CD4-positive, alpha-beta T cell treated with Interleukin-12 subunit alpha and Interleukin-12 subunit beta, for 1 hour (primary cell): Measurements from ENCODE around the gene CBL.
"Not testable (repeated sequence)": the region's sequence is repeated elsewhere in the genome, so short reads cannot be mapped to it uniquely, and the experiment has no call there.

Source experiments
- DNase-seq: peaks from one replicate; pipeline ENCODE4 v3.0.0-alpha.2; 2020

The CBL gene

DNA sequence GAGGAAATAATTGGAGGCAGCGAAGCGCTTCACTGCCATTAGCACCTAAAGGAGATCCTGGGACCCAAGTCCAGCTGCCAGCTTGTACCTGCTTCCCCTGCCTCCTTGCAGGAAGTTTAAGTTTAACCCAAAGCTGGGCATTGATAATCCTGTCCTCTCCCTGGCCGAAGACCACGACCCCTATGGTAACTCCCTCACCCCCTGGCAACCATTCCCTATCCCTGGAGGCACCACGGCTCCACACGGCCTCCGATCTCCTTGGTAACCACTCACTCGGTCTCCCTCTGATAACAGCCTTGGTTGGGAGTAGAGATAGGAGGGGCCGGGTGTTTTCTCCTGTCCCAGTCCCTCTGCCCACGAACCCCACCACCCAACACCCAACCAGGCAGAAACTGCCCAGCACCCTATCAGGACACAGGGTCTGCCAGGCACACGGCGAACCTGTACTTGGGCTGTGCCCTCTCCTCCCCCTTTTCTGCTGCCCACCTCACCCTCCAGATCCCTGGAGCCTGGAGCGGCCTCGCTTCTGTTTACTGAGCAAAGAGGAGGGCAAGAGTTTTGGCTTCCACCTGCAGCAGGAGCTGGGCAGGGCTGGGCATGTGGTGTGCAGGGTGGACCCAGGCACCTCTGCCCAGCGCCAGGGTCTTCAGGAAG, 20.0 kb upstream of the CBL start:
- no peak for DNase-seq

DNA sequence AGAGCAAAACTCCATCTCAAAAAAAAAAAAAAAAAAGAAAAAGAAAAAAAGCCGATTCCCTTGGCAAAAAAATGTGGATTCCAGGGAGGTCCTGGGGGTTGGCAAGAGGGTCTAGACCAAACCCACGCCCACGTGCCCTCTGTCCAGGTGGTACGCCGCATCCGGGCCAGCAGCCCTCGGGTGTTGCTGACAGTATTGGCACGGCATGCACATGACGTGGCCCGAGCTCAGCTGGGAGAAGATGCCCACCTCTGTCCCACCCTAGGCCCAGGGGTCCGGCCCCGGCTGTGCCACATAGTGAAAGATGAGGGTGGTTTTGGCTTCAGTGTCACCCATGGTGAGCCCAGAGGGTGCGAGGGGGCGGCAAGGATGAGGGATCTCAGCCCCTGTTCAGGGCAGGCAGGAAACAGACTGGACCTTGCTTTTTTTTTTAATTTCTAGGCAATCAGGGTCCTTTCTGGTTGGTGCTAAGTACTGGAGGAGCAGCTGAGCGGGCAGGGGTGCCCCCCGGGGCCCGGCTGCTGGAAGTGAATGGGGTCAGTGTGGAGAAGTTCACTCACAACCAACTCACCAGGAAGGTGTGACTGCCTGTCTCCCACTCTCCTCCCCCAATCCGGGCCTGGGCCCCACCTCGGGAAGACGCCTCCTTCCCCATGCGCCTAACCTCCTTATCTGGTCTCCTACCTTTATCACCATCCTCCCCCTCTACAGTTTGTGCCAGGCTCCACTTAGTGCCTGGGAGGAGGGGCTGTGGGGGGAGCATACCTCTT, 18.8 kb upstream of the CBL start:
- DNase-seq = no peak

DNA sequence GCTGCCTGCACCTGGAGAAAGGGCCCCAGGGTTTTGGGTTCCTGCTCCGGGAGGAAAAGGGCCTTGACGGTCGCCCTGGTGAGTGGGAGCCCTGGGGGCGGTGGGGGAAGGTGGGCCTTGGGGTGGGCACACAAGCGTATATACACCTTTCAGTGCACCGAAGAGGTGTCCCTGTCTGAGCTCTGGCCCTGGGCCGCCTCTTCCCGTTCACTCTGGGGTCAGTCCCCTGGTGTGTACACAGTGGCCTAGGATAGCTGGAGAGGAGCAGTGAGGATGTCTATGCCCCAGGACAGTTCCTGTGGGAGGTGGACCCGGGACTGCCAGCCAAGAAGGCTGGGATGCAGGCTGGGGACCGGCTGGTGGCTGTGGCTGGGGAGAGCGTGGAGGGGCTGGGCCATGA, 18.1 kb upstream of the CBL start:
- no peak for DNase-seq

DNA sequence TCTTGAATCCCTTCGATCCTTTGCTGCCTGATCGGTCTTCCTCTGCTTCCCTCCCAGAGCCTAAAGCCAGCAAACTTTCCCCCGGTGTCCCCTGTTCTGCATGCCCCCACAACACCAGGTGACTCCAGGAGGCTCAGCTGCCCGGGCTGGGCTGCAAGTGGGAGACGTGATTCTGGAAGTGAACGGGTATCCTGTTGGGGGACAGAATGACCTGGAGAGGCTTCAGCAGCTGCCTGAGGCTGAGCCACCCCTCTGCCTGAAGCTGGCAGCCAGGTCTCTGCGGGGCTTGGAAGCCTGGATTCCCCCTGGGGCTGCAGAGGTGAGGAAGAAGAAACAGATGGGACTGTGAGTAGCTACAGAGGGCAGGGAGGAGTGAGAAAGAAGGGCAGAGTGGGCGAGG, 17.3 kb upstream of the CBL start:
- DNase-seq = no peak

DNA sequence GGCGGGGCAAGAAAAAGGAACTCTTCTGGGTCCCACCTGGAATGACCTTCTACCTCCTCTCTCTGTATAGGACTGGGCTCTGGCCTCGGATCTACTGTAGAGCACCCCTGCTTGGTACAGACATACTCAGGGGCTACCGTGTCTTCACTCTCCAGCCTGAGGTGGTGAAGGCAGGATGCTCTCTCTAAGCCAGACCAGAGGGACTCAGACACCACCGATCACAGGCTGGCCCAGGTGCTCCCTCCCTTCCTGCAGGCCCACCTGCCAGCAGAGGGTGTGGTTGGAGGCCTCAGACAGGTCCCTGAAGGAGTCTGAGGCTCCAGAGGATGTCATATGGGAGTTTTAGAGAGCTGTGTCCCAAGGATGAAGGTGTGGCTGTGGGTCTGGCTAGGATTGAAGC, 16.7 kb upstream of the CBL start:
- DNase-seq = no peak

DNA sequence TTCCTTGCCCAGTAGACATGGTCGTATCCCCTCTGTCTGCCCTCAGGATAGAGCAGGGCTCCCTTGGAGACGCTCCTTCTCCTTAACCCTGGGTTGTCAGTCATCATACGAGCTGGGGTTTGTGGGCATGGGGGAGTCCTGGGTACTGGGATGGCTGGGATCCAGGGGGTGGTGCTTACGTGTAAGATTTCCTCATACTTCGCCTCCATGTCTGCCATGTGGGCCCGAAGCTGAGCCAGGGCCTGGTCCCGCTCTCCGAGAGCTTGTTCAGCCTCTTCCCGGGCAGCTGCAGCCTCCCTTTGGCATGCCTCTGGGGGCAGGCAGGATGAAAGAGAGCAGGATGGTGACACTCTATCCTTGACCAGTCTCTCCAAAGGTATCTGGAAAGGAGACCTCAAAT, 15.6 kb upstream of the CBL start:
- no peak for DNase-seq

DNA sequence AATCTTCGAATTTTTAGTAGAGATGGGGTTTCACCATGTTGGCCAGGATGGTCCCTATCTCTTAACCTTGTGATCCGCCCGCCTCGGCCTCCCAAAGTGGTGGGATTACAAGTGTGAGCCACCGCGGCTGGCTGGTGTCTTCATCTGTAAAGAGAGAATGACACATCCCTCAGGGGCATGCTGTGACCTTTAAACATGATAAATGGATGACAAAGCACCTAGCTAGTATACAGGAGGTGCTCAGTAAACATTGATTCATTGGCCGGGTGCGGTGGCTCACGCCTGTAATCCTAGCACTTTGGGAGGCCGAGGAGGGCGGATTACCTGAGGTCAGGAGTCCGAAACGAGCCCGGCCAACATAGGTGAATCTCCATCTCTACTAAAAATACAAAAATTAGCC, 14.9 kb upstream of the CBL start:
- not testable (repeated sequence) for DNase-seq

DNA sequence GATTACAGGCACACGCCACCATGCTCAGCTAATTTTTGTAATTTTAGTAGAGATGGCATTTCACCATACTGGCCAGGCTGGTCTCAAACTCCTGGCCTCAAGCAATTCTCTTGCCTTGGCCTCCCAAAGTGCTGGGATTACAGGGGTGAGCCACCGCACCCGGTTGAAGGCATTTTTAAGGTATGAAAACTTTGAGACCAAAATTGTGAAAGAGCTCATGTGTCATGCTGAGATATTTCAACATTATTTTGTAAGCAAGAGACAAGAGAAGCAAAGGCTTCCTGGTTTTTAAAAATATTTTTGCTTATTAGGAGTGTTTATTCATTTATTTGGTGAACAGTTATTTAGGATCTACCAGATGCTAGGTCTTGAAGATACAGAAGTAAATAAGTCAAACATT, 14.0 kb upstream of the CBL start:
- DNase-seq = no peak

DNA sequence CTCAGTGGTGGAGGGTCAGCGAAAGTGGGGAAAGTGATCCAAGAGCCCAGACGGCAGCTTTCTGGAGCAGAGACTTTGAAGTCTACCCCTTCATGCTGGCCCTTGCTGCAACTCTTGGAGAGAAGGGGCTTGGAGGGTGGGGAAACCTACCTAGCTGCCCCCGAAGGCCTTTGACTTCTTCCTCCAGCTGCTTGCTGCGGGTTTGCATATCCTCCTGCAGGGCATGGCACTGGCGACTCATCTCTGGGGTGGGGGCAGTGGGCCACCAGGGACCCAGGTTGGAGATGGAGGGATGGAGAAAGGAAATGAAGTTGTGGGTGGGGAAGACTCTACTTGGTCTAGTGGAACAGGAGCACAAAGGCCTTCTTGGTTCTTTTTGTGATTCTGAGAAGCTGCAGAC, 13.1 kb upstream of the CBL start:
- no peak for DNase-seq

DNA sequence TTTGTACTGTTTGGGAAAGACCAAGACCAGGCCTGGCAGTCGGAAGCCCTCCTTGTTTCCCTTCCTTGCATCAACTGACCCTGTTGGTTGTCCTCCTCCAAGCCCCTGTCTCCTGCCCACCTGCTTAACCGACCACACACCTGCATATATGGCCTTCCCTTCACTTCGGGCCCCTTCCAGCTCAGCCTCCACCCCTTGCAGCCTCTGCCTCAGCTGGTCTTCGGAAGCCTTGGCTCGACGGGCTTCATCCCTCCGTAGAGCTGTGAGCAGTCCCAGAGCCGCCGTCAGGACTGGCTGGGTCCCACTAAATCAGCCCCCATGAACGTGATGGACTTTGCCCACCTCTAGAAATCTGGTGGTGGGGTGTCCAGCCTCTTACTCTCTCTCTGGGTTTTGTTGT, 12.5 kb upstream of the CBL start:
- DNase-seq = no peak

DNA sequence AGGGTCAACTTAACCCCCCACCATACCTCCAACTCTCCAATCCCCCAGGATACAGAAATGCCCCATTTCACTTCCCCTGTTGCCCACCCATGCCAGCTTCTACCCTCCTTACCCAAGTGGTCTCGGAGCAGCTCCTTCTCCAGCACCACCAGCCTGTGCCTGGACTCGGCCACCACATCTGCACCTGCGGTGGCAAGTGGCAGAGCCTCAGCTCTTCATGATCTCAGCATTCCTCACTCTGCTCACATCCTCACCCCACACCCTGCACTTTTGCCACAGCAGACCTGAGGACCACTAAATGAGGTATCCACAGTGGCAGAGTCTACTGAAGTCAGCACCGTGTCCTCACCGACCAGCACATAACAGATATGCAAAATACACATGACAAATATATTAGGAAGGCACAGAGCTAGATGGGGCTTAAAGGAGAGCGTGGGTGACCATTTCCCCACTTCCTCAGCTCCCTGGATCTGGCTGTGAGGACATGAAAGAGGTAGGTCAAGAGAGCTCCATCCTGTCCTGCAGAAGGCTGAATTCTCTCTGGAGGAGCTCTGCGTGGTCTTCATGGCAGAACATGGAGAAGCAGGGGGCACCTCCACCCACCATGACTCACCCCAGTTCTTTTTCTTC, 11.2 kb upstream of the CBL start:
- no peak for DNase-seq

DNA sequence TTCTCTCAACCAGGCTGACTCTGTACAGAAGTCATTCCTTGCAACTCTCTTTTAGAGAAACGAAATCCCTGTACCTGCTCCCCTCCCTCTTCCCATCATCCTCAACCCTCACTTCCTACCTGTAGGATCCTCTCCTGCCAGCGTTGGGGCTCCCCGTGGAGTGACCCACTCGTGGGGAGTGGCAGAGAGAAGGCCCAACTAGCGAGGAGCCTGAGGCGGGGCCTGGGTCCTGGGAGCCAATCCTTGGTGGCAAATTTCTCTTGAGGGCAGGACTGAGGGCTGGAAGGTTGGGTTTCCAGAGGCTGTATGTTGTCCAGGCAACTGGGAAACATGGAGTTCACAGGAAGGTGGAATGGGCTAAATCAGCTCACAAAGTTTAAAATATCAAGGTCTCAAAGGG, 10.5 kb upstream of the CBL start:
- DNase-seq = no peak

DNA sequence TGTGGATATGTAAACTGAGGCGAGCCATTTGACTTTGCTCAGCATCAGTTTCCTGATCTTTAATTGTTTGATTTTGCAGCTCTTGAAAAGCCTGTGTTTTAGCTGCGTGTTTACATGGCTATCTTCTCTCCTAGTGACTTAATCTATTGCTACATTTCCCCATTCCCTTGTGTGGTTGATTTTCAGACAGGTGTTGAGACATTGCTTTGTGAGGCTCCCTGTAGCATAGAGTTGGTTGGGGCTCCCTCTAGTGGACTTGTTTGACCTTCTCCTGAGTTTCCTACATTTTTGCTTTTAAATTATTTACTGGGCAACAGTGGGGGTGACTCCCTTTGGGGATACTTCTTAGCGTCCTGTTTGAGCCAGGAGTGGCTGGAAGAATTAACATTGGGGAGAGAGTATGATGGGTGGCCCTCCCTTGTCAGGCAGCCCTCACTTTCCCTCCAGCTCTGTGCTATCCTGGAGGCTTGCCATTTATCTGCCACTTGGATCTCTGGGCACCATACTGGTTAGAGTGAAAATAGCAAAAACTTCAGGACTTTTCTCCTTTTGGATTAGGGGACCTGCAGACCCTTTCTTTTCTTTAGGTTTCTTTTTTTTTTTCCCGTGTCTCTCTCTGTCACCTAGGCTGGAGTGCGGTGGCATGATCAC, 9.2 kb upstream of the CBL start:
- peak; percentile 85 for DNase-seq

DNA sequence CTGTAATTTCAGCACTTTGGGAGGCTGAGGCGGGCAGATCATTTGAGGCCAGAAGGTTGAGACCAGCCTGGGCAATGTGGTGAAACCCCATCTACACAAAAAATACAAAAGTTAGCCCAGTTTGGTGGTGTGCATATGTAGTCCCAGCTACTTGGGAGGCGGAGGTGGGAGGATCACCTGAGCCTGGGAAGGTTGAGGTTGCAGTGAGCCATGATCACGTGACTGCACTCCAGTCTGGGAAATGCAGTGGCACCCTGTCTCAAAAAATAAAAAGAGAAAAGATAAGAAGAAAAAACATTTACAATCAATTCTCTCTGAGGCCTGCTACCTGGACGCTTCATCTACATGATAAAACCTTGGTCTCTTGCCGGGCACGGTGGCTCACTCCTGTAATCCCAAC, 7.2 kb upstream of the CBL start:
- no peak for DNase-seq

DNA sequence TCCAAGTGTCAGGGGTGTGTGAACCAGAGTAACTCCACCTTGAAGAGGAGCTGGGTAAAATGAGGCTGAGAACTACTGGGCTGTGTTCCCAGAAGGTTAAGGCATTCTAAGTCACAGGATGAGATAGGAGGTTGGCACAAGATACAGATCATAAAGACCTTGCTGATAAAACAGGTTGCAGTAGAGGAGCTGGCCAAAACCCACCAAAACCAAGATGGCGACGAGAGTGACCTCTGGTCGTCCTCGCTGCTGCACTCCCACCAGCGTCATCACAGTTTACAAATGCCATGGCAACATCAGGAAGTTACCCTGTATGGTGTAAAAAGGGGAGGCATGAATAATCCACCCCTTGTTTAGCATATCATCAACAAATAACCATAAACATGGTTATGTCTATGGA, 4.9 kb upstream of the CBL start:
- DNase-seq = not testable (repeated sequence)

DNA sequence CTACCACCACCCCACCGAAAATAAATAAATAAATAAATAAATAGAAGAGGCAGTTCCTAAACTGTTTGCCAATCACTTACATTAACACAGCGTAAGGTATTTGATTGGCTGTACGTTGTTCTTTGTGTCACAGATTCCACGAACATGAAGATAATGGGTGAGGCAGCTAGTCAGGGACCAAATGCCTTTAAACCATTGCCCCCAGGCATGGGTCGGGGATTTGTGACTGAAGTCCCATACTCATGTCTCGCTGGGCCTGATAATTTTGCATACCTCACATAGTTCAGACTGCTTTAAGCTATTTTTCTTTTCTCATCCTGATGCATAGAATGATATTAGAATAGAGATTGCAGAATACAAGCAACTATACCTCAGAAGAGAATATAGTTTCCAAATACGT, 3.6 kb upstream of the CBL start:
- no peak for DNase-seq

DNA sequence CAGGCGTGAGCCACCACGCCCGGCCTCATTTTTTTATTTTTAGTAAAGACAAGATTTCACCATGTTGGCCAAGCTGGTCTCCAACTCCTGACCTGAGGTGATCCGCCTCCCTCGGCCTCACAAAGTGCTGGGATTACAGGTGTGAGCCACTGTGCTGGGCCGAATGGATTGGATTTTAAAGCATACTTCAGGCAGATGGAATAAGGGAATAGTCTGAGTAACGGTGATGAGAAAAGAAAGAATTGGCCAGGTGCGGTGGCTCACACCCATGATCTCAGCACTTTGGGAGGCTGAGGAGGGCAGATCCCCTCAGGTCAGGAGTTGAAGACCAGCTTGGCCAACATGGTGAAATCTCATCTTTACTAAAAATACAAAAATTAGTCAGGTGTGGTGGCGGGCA, 2.1 kb upstream of the CBL start:
- no peak for DNase-seq

DNA sequence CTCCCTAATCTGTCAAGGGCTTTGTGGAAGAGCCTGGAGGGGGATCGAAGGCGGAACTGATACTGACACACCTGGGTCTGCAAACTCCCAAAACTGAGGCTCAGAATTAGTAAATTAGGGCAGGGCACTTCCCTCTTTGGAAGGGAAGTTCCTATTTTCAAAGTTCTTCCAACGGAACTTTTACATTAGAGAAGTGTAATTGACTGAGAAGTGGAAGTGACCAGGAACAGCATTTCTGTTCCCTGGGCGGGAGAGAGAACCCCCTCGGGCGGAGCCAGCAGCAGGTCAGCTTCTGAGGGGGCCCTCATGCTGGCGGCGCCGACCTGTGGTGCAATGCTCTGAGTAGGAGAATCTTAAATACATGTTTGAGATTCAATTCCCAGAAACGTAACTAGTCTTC, 1.1 kb upstream of the CBL start:
- no peak for DNase-seq

DNA sequence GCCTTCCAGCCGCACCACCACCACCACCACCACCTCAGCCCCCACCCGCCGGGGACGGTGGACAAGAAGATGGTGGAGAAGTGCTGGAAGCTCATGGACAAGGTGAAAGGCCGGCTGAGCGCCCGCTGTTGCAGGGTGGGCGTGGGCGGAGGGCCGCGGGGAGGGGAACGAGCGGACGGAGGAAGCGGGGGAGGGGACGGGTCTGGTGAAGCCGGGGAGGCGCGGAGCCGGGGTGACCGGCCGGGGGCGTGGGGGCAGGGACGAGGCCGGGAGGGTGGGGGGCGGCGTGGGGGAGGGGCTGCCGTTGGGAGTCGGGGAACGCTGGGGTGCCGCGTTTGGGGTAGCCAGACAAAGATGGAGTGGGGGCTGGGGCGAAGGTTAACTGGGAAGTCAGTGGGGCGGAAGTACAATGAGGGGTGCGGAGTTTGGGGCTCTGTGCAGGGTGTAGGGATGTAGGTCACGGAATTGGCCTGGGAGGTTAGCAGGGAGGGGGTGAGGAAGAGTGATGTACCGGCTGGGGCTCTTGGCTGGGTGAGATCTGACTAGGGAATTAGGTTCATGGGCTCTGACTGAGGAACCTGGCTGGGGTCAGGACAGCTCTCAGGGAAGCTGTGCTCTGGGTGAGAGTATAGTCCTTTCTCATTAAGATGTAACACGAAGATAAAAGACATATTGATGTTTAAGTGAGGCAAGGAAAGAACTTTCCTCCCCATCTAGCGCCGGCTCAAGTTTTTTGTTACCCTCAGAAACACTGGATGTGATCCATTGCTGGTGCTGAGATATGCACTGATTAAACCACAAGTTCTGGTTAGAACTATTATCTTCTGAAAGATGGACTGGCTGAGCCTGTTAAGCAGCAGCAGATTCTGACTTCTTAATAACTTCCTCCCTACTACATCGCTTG, 624 bp downstream of the CBL start:
- DNase-seq = peak; percentile 46

DNA sequence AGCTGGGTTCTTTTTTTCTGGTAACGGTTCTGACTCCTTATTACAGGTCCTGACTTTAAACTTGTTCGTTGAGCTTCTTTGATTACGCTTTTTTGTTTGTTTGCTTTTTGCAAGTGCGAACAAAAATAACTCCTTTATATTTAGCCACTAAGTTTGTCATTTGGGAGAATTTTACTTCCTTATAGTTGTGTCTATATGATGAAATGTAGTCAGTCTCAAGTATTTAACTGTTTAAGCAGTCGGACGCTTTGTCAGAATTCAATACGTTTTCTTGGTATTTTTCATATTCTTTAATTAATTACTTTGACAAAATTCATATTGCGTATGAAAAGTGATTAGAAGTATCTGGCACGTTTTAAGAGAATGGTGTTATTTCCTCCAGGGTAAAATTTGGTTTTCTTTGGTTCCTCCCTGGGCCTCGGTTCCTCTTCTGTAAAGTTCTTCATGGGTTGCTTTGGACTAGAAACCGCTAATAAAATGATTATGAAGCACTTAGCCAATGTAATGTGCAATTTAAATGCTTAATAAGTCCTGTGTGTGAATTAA, 1.3 kb downstream of the CBL start:
- DNase-seq = no peak

DNA sequence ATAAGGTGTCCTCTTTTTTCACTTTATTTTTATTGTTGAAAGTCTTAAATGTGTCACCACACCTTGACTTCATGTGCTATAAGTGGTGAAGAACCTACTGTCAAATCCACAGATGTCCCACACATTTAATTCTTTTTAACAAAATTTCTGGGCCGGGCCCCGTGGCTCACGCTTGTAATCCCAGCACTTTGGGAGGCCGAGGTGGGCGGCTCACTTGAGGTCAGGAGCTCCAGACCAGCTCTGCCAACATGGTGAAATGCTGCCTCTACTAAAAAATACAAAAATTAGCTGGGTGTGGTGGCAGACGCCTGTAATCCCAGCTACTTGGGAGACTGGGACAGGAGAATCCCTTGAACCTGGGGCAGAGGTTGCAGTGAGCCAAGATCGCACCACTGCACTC, 3.0 kb downstream of the CBL start:
- no peak for DNase-seq

DNA sequence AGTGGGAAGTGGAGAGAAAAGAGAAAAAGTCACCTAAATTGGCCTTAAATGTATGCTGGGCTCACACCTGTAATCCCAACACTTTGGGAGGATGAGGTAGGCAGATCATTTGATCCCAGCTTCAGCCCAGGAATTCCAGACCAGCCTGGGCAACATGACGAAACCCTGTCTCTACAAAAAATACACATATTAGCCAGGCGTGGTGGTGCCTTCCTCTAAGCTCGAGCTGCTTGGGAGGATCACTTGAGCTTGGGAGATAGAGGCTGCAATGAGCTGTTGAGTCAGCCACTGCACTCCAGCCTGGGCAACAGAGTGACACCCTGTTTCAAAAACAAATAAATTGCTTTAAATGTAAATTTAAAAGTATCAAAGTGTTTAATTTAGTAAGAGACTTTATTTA, 3.9 kb downstream of the CBL start:
- DNase-seq = no peak
